Endothelial cell of umbilical vein (primary cell): ENCODE data around the gene CHN1. TPM values are rescaled to one million over a fixed set of nuclear protein-coding genes. Genes with fewer than 3 reads are reported as not detected.
A peak's percentile ranks its signal among the peaks of the same experiment; 100 is the strongest.

Experiments used
- BruUV-seq: library from RNA; stranded (reverse); fragments of 400-500 nt; replicated peaks from 2 replicates; lab custom pipeline; 2021; lab: Mats Ljungman, UMichigan
- CTCF ChIA-PET: fragments of 300-600, 350-600 bp; sonication (Branson Sonifier 250); formaldehyde crosslinking; loops from one replicate; lab custom pipeline; 2021; ENCODE audit warnings: antibody characterized with exemption, inconsistent platforms; lab: Charles Lee
- POLR2A ChIA-PET: fragments of 300-600, 350-600 bp; sonication (Branson Sonifier 250); formaldehyde crosslinking; loops from one replicate; lab custom pipeline; 2021; ENCODE audit warnings: antibody characterized with exemption, inconsistent platforms; lab: Charles Lee
- DNase-seq: peaks from one replicate; pipeline ENCODE4 v3.0.0-alpha.2; 2011; ENCODE audit warnings: low read depth, low spot score
- FAIRE-seq: peaks from 2 replicates; lab custom pipeline; 2011; peaks lifted over from hg19 to GRCh38; lab: Jason Lieb, UNC
- H2AFZ ChIP-seq: 2 replicates; pipeline ENCODE4 v1.6.0; 2012; ENCODE audit warnings: low read depth, low read length, control low read depth, inconsistent platforms
- H3K27ac ChIP-seq: 2 replicates; pipeline ENCODE4 v1.5.1; 2011; ENCODE audit warnings: low read depth, mild to moderate bottlenecking, control low read depth, low read length, moderate library complexity; ENCODE audit not compliant: insufficient read depth
- H3K27me3 ChIP-seq, 2 experiments: 2 replicates each; pipeline versions ENCODE4 v1.6.0 to v1.6.1; 2011; ENCODE audit warnings: low read length in 2 of 2, mixed read lengths in 1 of 2; ENCODE audit not compliant: control insufficient read depth in 2 of 2, insufficient read depth in 2 of 2
- H3K36me3 ChIP-seq, 2 experiments: 2 replicates in 1 of 2; 3 replicates in 1 of 2; pipeline ENCODE4 v1.5.1; 2011; ENCODE audit warnings: low read length in 2 of 2, mild to moderate bottlenecking in 1 of 2, moderate library complexity in 1 of 2; ENCODE audit not compliant: control insufficient read depth in 2 of 2, insufficient read depth in 2 of 2; ENCODE audit errors: extremely low read depth in 1 of 2
- H3K4me1 ChIP-seq: 3 replicates; pipeline ENCODE4 v1.5.1; 2011; ENCODE audit warnings: mild to moderate bottlenecking, low read length; ENCODE audit not compliant: control insufficient read depth, insufficient read depth; ENCODE audit errors: extremely low read depth
- H3K4me2 ChIP-seq: 2 replicates; pipeline ENCODE4 v1.6.1; 2011; ENCODE audit warnings: low read length, control low read depth, mixed read lengths; ENCODE audit not compliant: insufficient read depth
- H3K4me3 ChIP-seq, 3 experiments: fragments of 200-600 bp in 1 of 3; sonication (generic), shearing (Covaris generic) in 1 of 3; replicated peaks in 1 of 3; 2 replicates each; pipeline ENCODE4 v1.5.1; 2011 to 2016; ENCODE audit warnings: control low read depth in 3 of 3, low read length in 3 of 3, mild to moderate bottlenecking in 2 of 3, inconsistent platforms in 1 of 3, low read depth in 1 of 3, moderate library complexity in 1 of 3; ENCODE audit not compliant: insufficient read depth in 1 of 3
- H3K79me2 ChIP-seq: 2 replicates; pipeline ENCODE4 v1.6.0; 2012; ENCODE audit warnings: low read length, inconsistent platforms; ENCODE audit not compliant: control insufficient read depth, insufficient read depth
- H3K9ac ChIP-seq: replicated peaks from 2 replicates; pipeline ENCODE3; 2011; ENCODE audit warnings: low read length, control low read depth; ENCODE audit not compliant: insufficient read depth; ENCODE audit errors: extremely low read depth
- H3K9me1 ChIP-seq: replicated peaks from 3 replicates; pipeline ENCODE4 v1.6.0; 2011; ENCODE audit warnings: mild to moderate bottlenecking, low read length; ENCODE audit not compliant: control insufficient read depth, insufficient read depth; ENCODE audit errors: extremely low read depth
- H3K9me3 ChIP-seq: replicated peaks from 2 replicates; pipeline ENCODE4 v1.5.1; 2012; ENCODE audit warnings: low read length, inconsistent platforms; ENCODE audit not compliant: control insufficient read depth, insufficient read depth
- H4K20me1 ChIP-seq: replicated peaks from 2 replicates; pipeline ENCODE3; 2011; ENCODE audit warnings: mild to moderate bottlenecking, low read length; ENCODE audit not compliant: control insufficient read depth, insufficient read depth; ENCODE audit errors: extremely low read depth
- CTCF ChIP-seq, 2 donors: IDR thresholded peaks; 1 replicate in 1 of 2; 2 replicates in 1 of 2; pipeline ENCODE4 v1.5.1; 2011; ENCODE audit warnings: low read length in 2 of 2, mild to moderate bottlenecking in 2 of 2, moderate library complexity in 2 of 2, control low read depth in 1 of 2, inconsistent platforms in 1 of 2, low read depth in 1 of 2; ENCODE audit not compliant: insufficient read depth in 1 of 2; ENCODE audit errors: extremely low read depth in 1 of 2
- EZH2 ChIP-seq: IDR thresholded peaks from 2 replicates; pipeline ENCODE4 v1.6.1; 2012; ENCODE audit warnings: borderline replicate concordance, low read depth, mild to moderate bottlenecking, moderate library complexity, low read length, inconsistent platforms; ENCODE audit not compliant: severe bottlenecking
- FOS ChIP-seq: IDR thresholded peaks from 2 replicates; pipeline ENCODE4 v1.6.1; 2011; ENCODE audit warnings: mild to moderate bottlenecking, low read length, moderate library complexity, borderline replicate concordance; ENCODE audit not compliant: insufficient read depth
- GATA2 ChIP-seq: IDR thresholded peaks from 2 replicates; pipeline ENCODE4 v1.7.0; 2011; ENCODE audit warnings: low read depth, mild to moderate bottlenecking, moderate library complexity, mixed read lengths, low read length; ENCODE audit not compliant: insufficient read length, insufficient read depth
- JUN ChIP-seq: IDR thresholded peaks from 2 replicates; pipeline ENCODE4 v1.6.1; 2011; ENCODE audit warnings: borderline replicate concordance, low read depth; ENCODE audit not compliant: insufficient read length, insufficient read depth
- MAX ChIP-seq: IDR thresholded peaks from 2 replicates; pipeline ENCODE4 v1.6.1; 2011; ENCODE audit not compliant: insufficient read depth, insufficient read length
- MYC ChIP-seq: IDR thresholded peaks from one replicate; pipeline ENCODE4 v1.6.1; 2011; ENCODE audit warnings: mild to moderate bottlenecking, low read depth, low read length
- POLR2A ChIP-seq: IDR thresholded peaks from 2 replicates; pipeline ENCODE4 v1.6.1; 2012; ENCODE audit warnings: low read depth, mild to moderate bottlenecking, control low read depth, low read length
- POLR2AphosphoS5 ChIP-seq: IDR thresholded peaks from 2 replicates; pipeline ENCODE4 v1.6.1; 2012; ENCODE audit warnings: low read depth, mild to moderate bottlenecking, control low read depth, low read length, moderate library complexity; ENCODE audit not compliant: insufficient read depth
- dilution Hi-C: fragments of 300-500 bp; cut with MboI; formaldehyde crosslinking; loops from one replicate; pipeline ENCODE4 v1.15.0; 2019; ENCODE audit warnings: low sequenced_read_pairs; ENCODE audit not compliant: extremely low pct_ligation_motif_present
- intact Hi-C: fragments of 100-400 bp; cut with micrococcal nuclease; formaldehyde crosslinking; loops from one replicate; pipeline ENCODE4 v1.10.0; 2022
- polyA plus RNA-seq, 4 experiments: library from polyadenylated mRNA; depleted of rRNA in 3 of 4; stranded (reverse) in 3 of 4; unstranded in 1 of 4; fragments of >200 nt; gene quantifications; 2 replicates each; pipeline versions ENCODE4 v1.2.1 to v1.2.3, GENCODE V29; 2011 to 2012; ENCODE audit warnings: missing spikeins in 1 of 4
- total RNA-seq: library from RNA; stranded (reverse); gene quantifications from 2 replicates; pipeline ENCODE4 v1.2.3, GENCODE V29; 2021

CHN1 gene
- total and polyA plus RNA-seq, 2 donors (not counting 3 experiments of a cell fraction or from before 2014, with no cell fraction given): 23.3 to 24.9 TPM

- no peak overlapping the region for H3K9ac ChIP-seq
- no peaks in the 10 kb centered on the region for H3K27me3 ChIP-seq
- intact Hi-C loops (loop anchor here (2.0 to 10.0 kb wide), 3 partner anchors 13 to 419 kb away; partner anchors contain the start of genes ATF2 and ATP5MC3), dilution Hi-C loops (no loop called here)
- no peak overlapping the region for H3K4me2 ChIP-seq
- peak overlapping the region; percentile 26 for H2AFZ ChIP-seq
- H3K79me2 ChIP-seq: no peaks in the 10 kb centered on the region
- CTCF ChIA-PET: interaction anchor here (1.0 to 6.6 kb wide), 4 partner anchors 10 to 62 kb away, joined by 3 to 85 read pairs (median 15); no protein-coding TSS in a partner anchor
- H4K20me1 ChIP-seq: no peaks in the 10 kb centered on the region
- BruUV-seq: no TSS peak
- POLR2A ChIA-PET: no interaction called here
- H3K4me3 ChIP-seq: no peak overlapping the region
- peaks cover 23% of the 10 kb centered on the region for H3K4me1 ChIP-seq
- no peaks in the 10 kb centered on the region for H3K36me3 ChIP-seq
- no peaks in the 10 kb centered on the region for H3K9me1 ChIP-seq
- TF ChIP-seq CTCF (IDR thresholded peaks at IDR 0.05; ENCODE audit: extremely low read depth in 1 of 2, insufficient read depth in 1 of 2, low read depth in 1 of 2, low read length in 2 of 2) (no peak), GATA2 (no peak), EZH2 (no peak), POLR2AphosphoS5 (no peak), POLR2A (no peak), MAX (no peak), JUN (no peak), MYC (no peak), FOS (no peak)
- H3K9me3 ChIP-seq: no peaks in the 10 kb centered on the region
- peak; percentile 68 for DNase-seq
- no peak overlapping the region for H3K27ac ChIP-seq
- FAIRE-seq: no peak
Observed at GRCh38 chr2:174761837-174762236, 243.3 kb downstream of the CHN1 start.
